Activated CD8-positive, alpha-beta T cell treated with anti-CD3 and anti-CD28 coated beads for 36 hours (primary cell): ENCODE data around the gene GOLGA6L10. TPM values are rescaled to one million over a fixed set of nuclear protein-coding genes. Genes with fewer than 3 reads are reported as not detected.
"Not testable (repeated sequence)": the region's sequence is repeated elsewhere in the genome, so short reads cannot be mapped to it uniquely, and the experiment has no call there.

Source experiments
- ATAC-seq: fragments of 200-7000 bp; cut with Tn5 transposase; one replicate; pipeline ENCODE4 v1.10.0; 2021; ENCODE audit warnings: mild to moderate bottlenecking, moderate library complexity
- CTCF ChIA-PET: fragments of 350-600 bp; sonication (Branson Sonifier 250); formaldehyde crosslinking; loops from one replicate; lab custom pipeline; 2021; ENCODE audit warnings: antibody characterized with exemption; lab: Charles Lee
- POLR2A ChIA-PET: fragments of 350-600 bp; sonication (Branson Sonifier 250); formaldehyde crosslinking; loops from one replicate; lab custom pipeline; 2021; ENCODE audit warnings: antibody characterized with exemption; lab: Charles Lee
- DNase-seq: peaks from one replicate; pipeline ENCODE4 v3.0.0-alpha.2; 2020
- H3K27ac Mint-ChIP-seq: one replicate; pipeline ENCODE4 v1.8.0; 2021; ENCODE audit warnings: mild to moderate bottlenecking, mixed read lengths
- H3K27me3 Mint-ChIP-seq: one replicate; pipeline ENCODE4 v1.8.0; 2021; ENCODE audit warnings: mixed read lengths
- H3K36me3 Mint-ChIP-seq: one replicate; pipeline ENCODE4 v1.8.0; 2021; ENCODE audit warnings: low read depth, mixed read lengths
- H3K4me1 Mint-ChIP-seq: one replicate; pipeline ENCODE4 v1.8.0; 2021; ENCODE audit warnings: low read depth, mixed read lengths
- H3K4me3 Mint-ChIP-seq: one replicate; pipeline ENCODE4 v1.8.0; 2021; ENCODE audit warnings: mild to moderate bottlenecking, moderate library complexity, mixed read lengths
- H3K9me3 Mint-ChIP-seq: one replicate; pipeline ENCODE4 v1.8.0; 2021; ENCODE audit warnings: mixed read lengths
- intact Hi-C: fragments of 100-400 bp; cut with micrococcal nuclease; formaldehyde crosslinking; loops from one replicate; pipeline ENCODE4 v1.10.0; 2022
- total RNA-seq, 2 experiments: library from RNA; stranded (reverse); gene quantifications; one replicate each; pipeline ENCODE4 v1.2.3, GENCODE V29; 2021
- TF ChIP-seq, protein P1 (sequence below): fragments of 200-600 bp; IDR thresholded peaks from one replicate; pipeline ENCODE4 v1.8.0; 2022; ENCODE audit warnings: antibody characterized with exemption, mild to moderate bottlenecking

Gene GOLGA6L10
- total RNA-seq, 2 experiments from 2014 or later: 2.5 to 3.0 TPM

DNA sequence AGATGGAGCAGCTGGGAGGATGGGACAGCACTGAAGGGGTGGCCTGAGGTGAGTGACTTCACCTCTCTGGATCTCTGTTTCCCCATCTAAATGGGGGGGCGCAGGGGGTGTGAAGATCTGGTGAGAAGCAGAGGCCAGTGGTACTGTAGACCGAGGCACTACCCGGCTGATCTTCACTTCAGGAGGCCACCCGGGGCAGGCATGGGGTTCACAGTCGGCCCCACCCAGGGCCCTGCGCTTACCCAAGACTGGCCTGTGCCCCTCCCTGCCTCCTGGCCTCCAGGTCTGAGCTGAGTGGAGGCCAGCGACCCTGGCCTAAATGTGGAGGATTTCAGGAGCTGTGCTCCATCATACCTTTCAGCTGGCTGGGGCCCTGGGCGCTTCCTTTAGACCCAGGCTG is 31.0 kb downstream of the GOLGA6L10 start:
- H3K36me3 Mint-ChIP-seq, intact Hi-C loops, H3K9me3 Mint-ChIP-seq, H3K27ac Mint-ChIP-seq, H3K4me1 Mint-ChIP-seq, POLR2A ChIA-PET, CTCF ChIA-PET, ATAC-seq, DNase-seq, H3K4me3 Mint-ChIP-seq, H3K27me3 Mint-ChIP-seq: not testable (repeated sequence)

DNA sequence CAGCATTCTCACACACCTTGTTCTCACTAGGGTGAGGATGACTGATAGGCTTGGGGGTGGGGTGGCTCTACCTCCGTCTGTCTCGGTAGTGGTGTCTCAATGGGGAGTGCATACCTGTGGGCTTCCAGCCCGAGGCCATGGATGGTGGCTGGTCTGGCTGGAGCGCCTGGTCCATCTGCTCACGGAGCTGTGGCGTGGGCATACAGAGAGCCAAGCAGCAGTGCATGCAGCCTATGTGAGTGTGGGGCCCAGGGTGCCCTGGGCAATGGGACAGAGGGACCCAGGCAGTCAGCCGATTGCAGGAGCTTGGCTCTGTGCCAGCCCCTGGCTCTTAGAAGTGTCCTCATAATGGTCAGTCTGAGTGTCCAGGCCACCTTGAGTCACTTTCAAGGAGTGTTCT is 31.8 kb downstream of the GOLGA6L10 start:
- H3K4me3 Mint-ChIP-seq, intact Hi-C loops, CTCF ChIA-PET, ATAC-seq, H3K36me3 Mint-ChIP-seq, DNase-seq, H3K27me3 Mint-ChIP-seq, H3K27ac Mint-ChIP-seq, H3K9me3 Mint-ChIP-seq, POLR2A ChIA-PET, H3K4me1 Mint-ChIP-seq: not testable (repeated sequence)

DNA sequence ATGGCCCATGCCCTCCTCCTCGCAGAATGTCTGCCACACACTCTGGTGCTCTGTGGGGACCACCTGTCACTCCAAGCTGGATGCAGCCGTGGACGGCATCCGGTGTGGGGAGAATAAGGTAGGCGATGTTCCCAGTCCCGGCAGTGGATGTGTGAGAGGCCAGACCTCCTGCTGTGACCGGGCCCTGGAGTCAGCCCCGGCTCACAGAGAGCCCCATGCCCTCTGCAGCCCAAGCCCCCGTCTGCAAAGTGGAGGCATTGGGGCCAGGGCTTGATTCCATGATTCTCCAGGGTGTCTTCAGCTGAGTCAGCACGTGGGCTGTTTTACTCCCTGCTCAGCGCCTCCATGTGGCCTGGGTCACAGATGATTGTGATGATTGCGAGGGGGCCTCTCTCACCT is 32.2 kb downstream of the GOLGA6L10 start:
- ChIA-PET CTCF (no interaction called here), POLR2A (no interaction called here)
- Mint-ChIP-seq H3K9me3 (no peaks in the 10 kb centered on the region), H3K27ac (no peak overlapping the region), H3K4me3 (no peak overlapping the region), H3K4me1 (no peaks in the 10 kb centered on the region), H3K36me3 (no peaks in the 10 kb centered on the region), H3K27me3 (no peaks in the 10 kb centered on the region)
- DNase-seq (no peak), ATAC-seq (no peak)
- TF ChIP-seq, protein P1, sequence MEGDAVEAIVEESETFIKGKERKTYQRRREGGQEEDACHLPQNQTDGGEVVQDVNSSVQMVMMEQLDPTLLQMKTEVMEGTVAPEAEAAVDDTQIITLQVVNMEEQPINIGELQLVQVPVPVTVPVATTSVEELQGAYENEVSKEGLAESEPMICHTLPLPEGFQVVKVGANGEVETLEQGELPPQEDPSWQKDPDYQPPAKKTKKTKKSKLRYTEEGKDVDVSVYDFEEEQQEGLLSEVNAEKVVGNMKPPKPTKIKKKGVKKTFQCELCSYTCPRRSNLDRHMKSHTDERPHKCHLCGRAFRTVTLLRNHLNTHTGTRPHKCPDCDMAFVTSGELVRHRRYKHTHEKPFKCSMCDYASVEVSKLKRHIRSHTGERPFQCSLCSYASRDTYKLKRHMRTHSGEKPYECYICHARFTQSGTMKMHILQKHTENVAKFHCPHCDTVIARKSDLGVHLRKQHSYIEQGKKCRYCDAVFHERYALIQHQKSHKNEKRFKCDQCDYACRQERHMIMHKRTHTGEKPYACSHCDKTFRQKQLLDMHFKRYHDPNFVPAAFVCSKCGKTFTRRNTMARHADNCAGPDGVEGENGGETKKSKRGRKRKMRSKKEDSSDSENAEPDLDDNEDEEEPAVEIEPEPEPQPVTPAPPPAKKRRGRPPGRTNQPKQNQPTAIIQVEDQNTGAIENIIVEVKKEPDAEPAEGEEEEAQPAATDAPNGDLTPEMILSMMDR: no peak
- intact Hi-C loops: no loop called here

DNA sequence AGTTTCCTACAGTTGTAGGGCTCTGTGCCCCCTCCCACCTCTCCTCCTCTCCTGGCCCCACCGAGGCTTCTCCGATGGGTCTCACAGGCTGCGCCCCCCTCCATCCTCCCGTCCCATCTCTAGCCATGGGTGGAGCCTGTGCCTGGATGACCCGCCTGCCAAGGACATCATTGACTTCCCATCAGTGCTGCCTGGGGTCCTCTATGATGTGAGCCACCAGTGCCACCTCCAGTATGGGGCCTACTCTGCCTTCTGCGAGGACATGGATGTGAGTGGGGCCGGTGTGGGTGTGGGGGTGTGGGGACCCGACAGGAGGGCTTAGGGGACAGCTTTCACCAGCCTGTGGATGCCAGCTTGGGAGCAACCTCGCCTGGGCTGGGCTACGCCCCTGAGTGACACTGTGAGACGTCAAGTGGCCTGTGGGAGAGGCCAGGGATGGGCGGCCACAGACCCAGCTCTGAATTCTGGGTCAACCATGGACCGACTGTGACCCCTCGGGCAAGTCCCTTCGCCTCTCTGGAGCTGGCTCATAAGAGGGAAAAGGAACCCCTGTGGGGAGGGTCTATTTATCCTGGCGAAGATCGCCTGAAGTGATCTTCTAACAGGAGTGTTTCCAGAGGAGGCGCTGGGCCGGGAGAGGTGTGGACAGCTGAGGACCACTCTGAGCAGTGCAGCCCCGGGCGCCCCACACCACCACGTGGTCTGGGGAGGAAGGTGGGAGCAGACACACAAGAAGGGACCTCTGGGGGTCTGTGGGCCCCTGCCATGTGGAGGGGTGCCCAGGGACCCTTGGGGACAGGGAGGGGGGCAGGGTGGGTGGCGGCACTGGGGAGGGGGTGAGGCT is 32.8 kb downstream of the GOLGA6L10 start:
- CTCF ChIA-PET, intact Hi-C loops, H3K4me3 Mint-ChIP-seq, H3K9me3 Mint-ChIP-seq, DNase-seq, H3K27me3 Mint-ChIP-seq, H3K4me1 Mint-ChIP-seq, H3K27ac Mint-ChIP-seq, ATAC-seq, H3K36me3 Mint-ChIP-seq, POLR2A ChIA-PET: not testable (repeated sequence)

DNA sequence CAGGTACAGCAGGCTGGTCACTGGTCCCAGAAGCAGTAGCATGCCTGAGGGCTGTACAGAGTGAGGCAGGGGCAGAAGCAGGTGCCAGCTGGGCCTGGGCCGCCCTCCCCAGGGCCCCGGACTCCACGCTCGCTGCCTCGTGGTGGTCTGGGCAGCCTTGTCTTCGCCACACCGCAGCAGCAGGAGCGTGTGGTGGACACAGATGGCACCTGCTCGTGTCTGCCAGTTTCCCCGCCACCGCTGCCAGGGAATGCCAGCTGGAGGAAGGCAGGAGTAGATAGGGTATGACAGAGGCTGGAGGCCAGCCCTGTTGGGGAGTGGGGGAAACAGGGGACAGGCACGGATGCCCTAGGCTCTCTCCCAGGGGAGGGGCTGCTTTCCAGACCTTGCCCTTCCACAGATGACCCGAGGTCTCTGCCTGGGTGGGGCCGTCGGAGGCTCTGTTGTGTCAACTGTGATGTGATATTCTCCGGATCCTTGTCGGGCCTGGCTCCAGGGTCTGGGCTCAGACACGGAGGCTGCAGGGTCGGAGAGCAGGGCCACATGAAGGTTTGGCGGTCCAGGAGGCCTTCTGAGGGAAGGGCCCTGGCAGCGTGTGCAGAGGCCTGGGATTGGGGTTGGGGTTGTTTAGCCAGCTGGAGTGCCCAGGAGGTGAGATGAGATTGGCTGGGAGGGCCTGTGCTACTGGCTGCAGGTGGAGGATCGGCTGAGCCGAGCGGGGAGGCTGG is 33.6 kb downstream of the GOLGA6L10 start:
- no peaks in the 10 kb centered on the region for H3K27me3 Mint-ChIP-seq
- H3K9me3 Mint-ChIP-seq: no peaks in the 10 kb centered on the region
- no peaks in the 10 kb centered on the region for H3K4me1 Mint-ChIP-seq
- H3K36me3 Mint-ChIP-seq: no peaks in the 10 kb centered on the region
- POLR2A ChIA-PET: no interaction called here
- intact Hi-C loops: no loop called here
- TF ChIP-seq, protein P1: no peak
- DNase-seq: no peak
- CTCF ChIA-PET: no interaction called here
- no peak for ATAC-seq
- no peak overlapping the region for H3K4me3 Mint-ChIP-seq
- no peak overlapping the region for H3K27ac Mint-ChIP-seq

DNA sequence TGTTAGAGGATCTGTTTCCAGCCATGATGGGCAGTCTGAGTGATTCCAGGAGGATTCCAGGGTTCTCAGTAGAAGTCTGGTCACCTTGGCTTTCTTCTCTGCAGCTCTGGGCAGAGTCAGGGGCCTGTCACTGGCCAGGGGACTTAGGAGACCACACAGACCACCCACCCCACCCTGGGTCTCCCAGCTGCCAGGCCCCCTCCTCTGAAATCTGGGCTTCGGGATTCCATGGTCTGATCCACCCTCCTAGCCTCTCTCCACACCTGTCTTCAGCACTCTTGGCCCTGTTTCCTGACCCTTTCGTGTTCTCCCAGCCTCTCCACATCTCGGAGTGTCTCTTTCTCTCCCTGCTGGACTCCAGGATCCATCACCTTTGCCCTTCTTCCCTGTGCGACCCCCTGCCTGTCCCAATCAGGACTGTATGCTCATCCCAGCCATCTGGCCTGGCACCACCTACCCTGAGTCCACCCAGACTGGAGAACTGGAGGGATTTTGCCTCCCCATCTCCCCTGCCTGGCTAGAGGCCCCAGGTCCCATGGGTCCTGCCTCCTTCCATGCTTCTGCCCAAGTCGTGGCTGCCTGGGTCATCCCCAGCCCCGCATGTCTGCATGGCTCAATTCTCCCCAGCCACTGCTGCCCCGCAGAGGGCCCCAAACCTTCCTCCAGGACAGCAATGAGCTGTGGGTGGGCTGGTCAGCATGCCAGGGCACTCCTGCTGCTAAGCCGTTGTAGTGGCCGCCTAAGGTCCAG is 34.3 kb downstream of the GOLGA6L10 start:
- Mint-ChIP-seq H3K9me3 (no peaks in the 10 kb centered on the region), H3K4me1 (no peaks in the 10 kb centered on the region), H3K4me3 (no peak overlapping the region), H3K27me3 (no peaks in the 10 kb centered on the region), H3K36me3 (no peaks in the 10 kb centered on the region), H3K27ac (no peak overlapping the region)
- ChIA-PET CTCF (no interaction called here), POLR2A (no interaction called here)
- TF ChIP-seq, protein P1: no peak
- ATAC-seq: no peak
- intact Hi-C loops: no loop called here
- DNase-seq: no peak

DNA sequence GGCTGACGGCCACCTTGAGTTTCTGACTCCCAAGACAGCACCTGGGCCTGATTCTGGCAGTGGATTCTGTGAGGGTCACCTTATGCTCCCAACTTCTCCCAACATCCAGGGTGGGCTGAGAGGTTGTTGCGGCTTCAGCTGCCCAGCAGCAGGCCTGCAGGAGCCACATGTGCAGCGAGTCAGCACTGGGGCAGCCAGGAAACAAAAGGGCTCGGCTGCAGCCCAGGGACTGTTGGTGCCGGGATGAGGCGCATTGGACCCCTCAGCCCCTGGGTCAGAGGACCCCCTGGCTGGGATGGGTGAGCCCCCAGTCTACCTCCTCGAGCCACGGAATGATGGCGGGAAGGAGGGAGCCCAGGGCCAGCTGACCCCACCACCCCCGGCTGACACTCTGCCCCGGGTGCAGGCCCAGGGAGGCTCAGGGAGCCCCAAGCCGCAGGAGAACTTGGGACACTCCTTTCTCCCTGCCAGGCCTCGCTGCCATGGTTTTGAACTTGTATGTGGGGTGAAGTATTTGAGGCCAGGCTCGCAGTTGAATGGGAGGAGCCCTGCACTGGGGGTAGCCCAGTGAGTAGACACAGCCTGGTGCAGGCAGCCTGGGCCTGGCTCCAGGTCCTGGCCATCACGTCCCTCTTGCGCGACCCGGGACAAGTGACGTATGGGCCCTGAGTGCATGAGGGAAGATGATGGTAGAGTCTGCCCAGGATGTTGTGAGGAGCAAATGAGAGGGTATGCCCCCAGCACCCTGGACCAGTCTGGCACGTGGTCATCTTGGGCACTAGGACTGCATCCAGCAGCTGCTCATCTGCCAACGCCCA is 35.1 kb downstream of the GOLGA6L10 start:
- ATAC-seq, H3K27ac Mint-ChIP-seq, H3K36me3 Mint-ChIP-seq, H3K4me3 Mint-ChIP-seq, DNase-seq, POLR2A ChIA-PET, intact Hi-C loops, H3K27me3 Mint-ChIP-seq, CTCF ChIA-PET, H3K4me1 Mint-ChIP-seq, H3K9me3 Mint-ChIP-seq: not testable (repeated sequence)
